ENCODE measurements around the gene ACSS2.

Gene ACSS2

GRCh38 chr20:34848597-34848996, 27.8 kb upstream of the ACSS2 start:
- Histone ChIP-seq H3K4me3 (replicated peaks; ENCODE audit: insufficient read depth, low read length) (no peak overlapping the region), H3K27me3 (ENCODE audit: insufficient read depth, poor library complexity, severe bottlenecking) (no peaks in the 10 kb centered on the region), H3K27ac (replicated peaks) (no peak overlapping the region)
- no peak for DNase-seq (ENCODE audit: low read depth in 1 of 2, low spot score in 1 of 2)
- TF ChIP-seq CTCF (IDR thresholded peaks at IDR 0.05; ENCODE audit: insufficient read depth, low read length) (no peak), SPI1 (IDR thresholded peaks at IDR 0.05; ENCODE audit: borderline replicate concordance, low read depth) (no peak), POLR2AphosphoS5 (IDR thresholded peaks at IDR 0.05; ENCODE audit: low read depth) (no peak), GABPA (IDR thresholded peaks at IDR 0.05; ENCODE audit: low read depth) (no peak), REST (IDR thresholded peaks at IDR 0.05; ENCODE audit: insufficient replicate concordance, low read depth) (no peak)

- Histone ChIP-seq H3K4me3 (replicated peaks; ENCODE audit: insufficient read depth, low read length) (no peak overlapping the region), H3K27ac (replicated peaks) (no peak overlapping the region), H3K27me3 (ENCODE audit: insufficient read depth, poor library complexity, severe bottlenecking) (no peaks in the 10 kb centered on the region)
- DNase-seq (ENCODE audit: low read depth in 1 of 2, low spot score in 1 of 2) = no peak
- no peak for TF ChIP-seq REST (IDR thresholded peaks at IDR 0.05; ENCODE audit: insufficient replicate concordance, low read depth)
- TF ChIP-seq GABPA (IDR thresholded peaks at IDR 0.05; ENCODE audit: low read depth) = no peak
- no peak for TF ChIP-seq CTCF (IDR thresholded peaks at IDR 0.05; ENCODE audit: insufficient read depth, low read length)
- no peak for TF ChIP-seq POLR2AphosphoS5 (IDR thresholded peaks at IDR 0.05; ENCODE audit: low read depth)
Measured at GRCh38 chr20:34849778-34850177, 26.6 kb upstream of the ACSS2 start.

- Histone ChIP-seq H3K27me3 (ENCODE audit: insufficient read depth, poor library complexity, severe bottlenecking) (no peaks in the 10 kb centered on the region), H3K27ac (replicated peaks) (no peak overlapping the region), H3K4me3 (replicated peaks; ENCODE audit: insufficient read depth, low read length) (no peak overlapping the region)
- DNase-seq (ENCODE audit: low read depth in 1 of 2, low spot score in 1 of 2) = no peak
- TF ChIP-seq GABPA (IDR thresholded peaks at IDR 0.05; ENCODE audit: low read depth) = no peak
- TF ChIP-seq SPI1 (IDR thresholded peaks at IDR 0.05; ENCODE audit: borderline replicate concordance, low read depth) = no peak
- TF ChIP-seq CTCF (IDR thresholded peaks at IDR 0.05; ENCODE audit: insufficient read depth, low read length) = no peak
- no peak for TF ChIP-seq POLR2AphosphoS5 (IDR thresholded peaks at IDR 0.05; ENCODE audit: low read depth)
- TF ChIP-seq REST (IDR thresholded peaks at IDR 0.05; ENCODE audit: insufficient replicate concordance, low read depth) = no peak
Measured at GRCh38 chr20:34850969-34851368, 25.4 kb upstream of the ACSS2 start.
